GM10248 (cell line): ENCODE results near the gene VPS8.

Experiments
- CTCF ChIA-PET: fragments of 300-600 bp; sonication (Branson Sonifier 250); formaldehyde crosslinking; extraction: SDS; loops from one replicate; lab custom pipeline; 2021; ENCODE audit warnings: antibody characterized with exemption; lab: Yijun Ruan, JAX
- POLR2A ChIA-PET: fragments of 350-650 bp; sonication (Branson Sonifier 250); formaldehyde crosslinking; extraction: SDS; loops from one replicate; lab custom pipeline; 2020; ENCODE audit warnings: antibody characterized with exemption; lab: Yijun Ruan, JAX
- DNase-seq: peaks from one replicate; pipeline ENCODE4 v3.0.0; 2012; ENCODE audit errors: extremely low spot score
- TF ChIP-seq, protein P1 (sequence below): IDR thresholded peaks from 2 replicates; pipeline ENCODE4 v1.5.1; 2012; ENCODE audit warnings: mild to moderate bottlenecking, low read depth; ENCODE audit errors: extremely low read depth, missing control alignments, control extremely low read depth

The VPS8 gene

GRCh38 chr3:185089751-185090150, 277.8 kb downstream of the VPS8 start:
- no peak for DNase-seq
- CTCF ChIA-PET, result interaction anchor here (0.5 kb wide), 1 partner anchor 616 kb away, joined by 3 read pairs; no protein-coding TSS in a partner anchor
- POLR2A ChIA-PET, result no interaction called here
- TF ChIP-seq, protein P1, sequence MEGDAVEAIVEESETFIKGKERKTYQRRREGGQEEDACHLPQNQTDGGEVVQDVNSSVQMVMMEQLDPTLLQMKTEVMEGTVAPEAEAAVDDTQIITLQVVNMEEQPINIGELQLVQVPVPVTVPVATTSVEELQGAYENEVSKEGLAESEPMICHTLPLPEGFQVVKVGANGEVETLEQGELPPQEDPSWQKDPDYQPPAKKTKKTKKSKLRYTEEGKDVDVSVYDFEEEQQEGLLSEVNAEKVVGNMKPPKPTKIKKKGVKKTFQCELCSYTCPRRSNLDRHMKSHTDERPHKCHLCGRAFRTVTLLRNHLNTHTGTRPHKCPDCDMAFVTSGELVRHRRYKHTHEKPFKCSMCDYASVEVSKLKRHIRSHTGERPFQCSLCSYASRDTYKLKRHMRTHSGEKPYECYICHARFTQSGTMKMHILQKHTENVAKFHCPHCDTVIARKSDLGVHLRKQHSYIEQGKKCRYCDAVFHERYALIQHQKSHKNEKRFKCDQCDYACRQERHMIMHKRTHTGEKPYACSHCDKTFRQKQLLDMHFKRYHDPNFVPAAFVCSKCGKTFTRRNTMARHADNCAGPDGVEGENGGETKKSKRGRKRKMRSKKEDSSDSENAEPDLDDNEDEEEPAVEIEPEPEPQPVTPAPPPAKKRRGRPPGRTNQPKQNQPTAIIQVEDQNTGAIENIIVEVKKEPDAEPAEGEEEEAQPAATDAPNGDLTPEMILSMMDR, result no peak

DNA sequence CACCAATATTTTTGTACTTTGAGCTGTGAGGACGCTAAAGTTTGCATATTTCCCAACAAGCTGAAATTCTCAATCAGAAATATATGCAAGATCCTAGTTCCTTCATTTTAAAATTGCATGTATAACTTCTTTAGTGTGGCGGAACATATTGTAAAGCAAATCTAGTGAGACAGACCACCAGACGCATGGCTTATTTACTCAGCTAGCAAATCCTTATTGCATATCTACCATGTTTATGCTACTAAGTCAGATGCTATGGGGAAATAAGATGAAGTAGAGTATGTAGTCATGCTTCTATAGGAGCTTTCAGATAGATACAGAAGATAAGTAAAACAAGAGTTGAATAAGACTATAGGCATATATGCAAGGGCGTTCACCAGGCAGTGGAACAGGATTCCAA, 278.8 kb downstream of the VPS8 start:
- ChIA-PET POLR2A (no interaction called here), CTCF (interaction anchor here (1.0 to 1.5 kb wide), 2 partner anchors 9 to 21 kb away, joined by 3 to 4 read pairs; no protein-coding TSS in a partner anchor)
- DNase-seq, result no peak
- TF ChIP-seq, protein P1, result no peak

- POLR2A ChIA-PET, result no interaction called here
- CTCF ChIA-PET, result no interaction called here
Measured at GRCh38 chr3:185093116-185093515, 281.1 kb downstream of the VPS8 start.

DNA sequence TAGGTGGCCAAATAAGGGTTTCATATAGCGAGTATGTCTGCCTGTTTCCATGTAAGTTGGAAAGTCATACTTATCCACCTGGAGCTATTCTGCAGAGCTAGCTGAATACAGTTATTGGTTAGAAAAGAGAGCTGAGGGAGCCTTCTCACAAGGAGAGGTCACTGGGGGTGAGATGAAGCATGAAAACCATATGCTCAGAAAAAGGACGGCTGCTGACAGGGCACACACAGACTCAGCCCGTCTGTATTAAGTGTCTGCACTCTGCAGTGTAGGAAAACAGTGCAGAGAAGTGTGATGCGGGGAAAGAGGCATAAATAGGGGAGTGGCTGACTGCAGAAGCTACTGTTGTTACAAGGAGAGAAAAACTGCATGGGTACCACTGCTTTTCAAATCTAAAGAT, 282.7 kb downstream of the VPS8 start:
- TF ChIP-seq, protein P1, result no peak
- POLR2A ChIA-PET, result interaction anchor here (0.7 kb wide), 1 partner anchor 82 kb away, joined by 3 read pairs; no protein-coding TSS in a partner anchor
- no peak for DNase-seq
- CTCF ChIA-PET, result no interaction called here

More at GRCh38 chr3:185093116-185093515, 281.1 kb downstream of the VPS8 start:
- DNase-seq, result no peak
- TF ChIP-seq, protein P1, result no peak
